AG08395 (cell line): ENCODE measurements around the gene ANKLE2.
"Not testable (repeated sequence)": the region's sequence is repeated elsewhere in the genome, so short reads cannot be mapped to it uniquely, and the experiment has no call there.

Experiments used
- DNase-seq: peaks from one replicate; pipeline ENCODE4 v3.0.0; 2012; ENCODE audit warnings: mixed read lengths, low spot score

Gene ANKLE2

DNA sequence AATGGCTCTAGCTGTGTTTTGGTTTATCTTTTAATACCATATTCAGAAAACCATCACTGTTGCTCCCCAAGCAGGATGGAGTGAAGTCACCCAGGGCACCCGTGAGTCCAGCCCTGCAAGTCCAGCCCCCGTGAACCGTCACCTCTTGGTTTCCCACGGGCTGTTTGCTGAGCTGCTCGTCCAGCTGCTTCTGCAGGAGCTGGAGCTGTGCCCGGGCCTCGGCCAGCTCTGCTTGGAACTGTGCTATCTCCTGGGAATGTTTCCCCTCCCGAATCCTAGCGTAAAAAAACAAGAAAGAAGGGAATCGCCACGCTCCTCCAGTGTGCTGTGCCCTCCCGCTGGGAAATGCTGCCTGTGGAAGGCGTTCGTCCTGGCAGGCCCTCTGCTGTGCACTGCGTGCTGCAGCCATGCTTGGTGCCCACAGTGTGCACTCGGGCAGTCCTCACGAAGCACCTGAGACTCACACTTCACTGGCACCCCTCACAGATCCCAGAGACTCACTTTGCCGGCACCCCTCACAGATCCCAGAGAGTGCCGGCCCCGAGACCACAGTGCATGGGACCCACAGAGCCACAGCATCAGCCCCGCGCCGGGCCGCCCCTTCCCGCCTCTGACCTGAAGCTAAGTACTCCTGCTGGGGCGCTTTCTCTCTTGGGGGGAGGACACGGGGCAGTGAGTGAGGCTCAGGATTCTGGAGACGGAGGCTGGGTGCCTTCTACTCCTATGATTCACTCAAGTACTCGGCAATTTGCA, 15.4 kb upstream of the ANKLE2 start:
- DNase-seq, result no peak

DNA sequence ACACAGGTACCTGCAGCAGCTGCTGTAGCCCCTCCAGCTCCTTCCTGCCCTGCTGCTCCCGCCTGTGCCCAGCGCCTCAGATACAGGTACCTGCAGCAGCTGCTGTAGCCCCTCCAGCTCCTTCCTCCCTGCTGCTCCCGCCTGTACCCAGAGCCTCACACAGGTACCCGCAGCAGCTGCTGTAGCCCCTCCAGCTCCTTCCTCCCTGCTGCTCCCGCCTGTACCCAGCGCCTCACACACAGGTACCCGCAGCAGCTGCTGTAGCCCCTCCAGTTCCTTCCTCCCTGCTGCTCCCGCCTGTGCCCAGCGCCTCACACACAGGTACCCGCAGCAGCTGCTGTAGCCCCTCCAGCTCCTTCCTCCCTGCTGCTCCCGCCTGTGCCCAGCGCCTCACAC, 14.6 kb upstream of the ANKLE2 start:
- not testable (repeated sequence) for DNase-seq

DNA sequence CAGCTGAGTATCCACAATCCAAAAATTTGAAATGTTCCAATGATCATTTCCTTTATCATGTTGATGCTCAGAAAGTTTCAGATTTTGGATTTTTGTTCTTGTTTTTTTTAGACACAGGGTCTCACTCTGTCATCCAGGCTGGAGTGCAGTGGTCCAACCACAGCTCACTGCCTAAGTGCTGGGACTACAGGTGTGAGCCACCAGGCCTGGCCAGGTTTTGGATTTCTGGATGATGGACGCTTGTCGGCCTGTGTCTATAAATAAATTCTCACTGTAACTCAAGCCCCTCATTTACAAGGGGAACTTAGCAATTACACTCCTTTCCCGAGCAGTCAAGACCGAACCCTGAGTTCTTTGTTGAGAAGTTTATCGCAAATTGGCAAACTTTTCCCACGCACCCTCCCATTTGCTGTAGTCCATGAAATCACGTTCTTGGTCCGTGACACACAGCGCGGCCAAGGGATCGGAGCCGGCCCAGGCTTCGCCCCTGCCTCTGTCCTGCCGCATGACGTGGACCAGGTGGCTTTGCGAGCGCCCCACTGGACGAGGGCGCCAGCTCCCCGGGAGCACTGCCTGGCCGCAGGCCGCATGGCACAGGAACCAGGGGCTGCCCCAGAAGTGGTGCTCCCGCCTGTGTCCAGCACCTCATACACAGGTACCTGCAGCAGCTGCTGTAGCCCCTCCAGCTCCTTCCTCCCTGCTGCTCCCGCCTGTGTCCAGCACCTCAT, 14.0 kb upstream of the ANKLE2 start:
- no peak for DNase-seq

DNA sequence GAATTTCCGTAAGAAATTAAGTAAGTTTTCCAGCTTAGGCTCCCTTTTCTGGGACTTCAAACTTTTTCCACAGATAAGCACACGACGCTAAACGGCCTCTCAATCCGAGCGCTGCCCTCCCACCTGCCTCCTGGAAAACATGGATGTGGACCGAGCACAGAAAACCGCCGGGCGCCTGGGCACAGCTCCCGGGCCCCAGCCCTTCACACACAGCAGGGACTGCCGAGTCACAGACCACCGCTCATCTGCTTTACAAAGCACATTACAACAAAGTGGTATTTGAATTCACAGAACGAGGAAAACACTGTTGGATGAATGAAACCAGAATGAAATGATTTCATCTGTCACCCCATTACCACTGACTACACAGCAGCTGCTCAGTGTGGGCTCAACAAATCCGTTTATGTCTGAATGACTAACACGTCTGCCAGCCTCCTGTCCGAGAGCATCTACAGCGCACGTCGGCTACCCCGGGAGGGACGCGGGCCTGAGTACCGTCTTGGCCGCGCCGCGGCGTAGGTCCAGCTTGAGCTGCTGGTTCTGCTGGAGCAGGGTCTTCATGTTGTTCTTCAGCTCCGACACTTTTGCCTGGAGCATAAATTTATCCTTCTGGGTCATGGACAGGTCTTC, 13.1 kb upstream of the ANKLE2 start:
- no peak for DNase-seq

DNA sequence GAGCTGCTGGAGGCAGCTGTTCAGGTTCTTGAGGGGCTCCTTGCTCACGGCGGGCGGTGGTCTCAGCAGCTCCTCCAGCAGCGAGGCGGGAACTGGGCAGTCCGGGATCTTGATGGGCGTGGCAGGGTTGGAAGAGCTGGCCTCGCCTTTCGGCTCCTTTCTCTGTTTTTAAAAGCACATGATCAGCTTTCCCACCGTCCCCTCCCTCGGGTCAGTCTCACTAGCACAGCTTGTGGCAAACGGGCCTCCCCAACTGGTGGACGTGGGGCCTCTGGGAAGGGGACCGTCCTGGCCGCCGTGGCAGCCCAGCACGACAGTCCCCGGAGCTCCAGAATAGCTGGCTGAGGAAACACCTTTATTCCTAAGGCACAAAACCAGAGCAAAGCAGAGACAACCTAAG, 12.5 kb upstream of the ANKLE2 start:
- DNase-seq, result no peak

DNA sequence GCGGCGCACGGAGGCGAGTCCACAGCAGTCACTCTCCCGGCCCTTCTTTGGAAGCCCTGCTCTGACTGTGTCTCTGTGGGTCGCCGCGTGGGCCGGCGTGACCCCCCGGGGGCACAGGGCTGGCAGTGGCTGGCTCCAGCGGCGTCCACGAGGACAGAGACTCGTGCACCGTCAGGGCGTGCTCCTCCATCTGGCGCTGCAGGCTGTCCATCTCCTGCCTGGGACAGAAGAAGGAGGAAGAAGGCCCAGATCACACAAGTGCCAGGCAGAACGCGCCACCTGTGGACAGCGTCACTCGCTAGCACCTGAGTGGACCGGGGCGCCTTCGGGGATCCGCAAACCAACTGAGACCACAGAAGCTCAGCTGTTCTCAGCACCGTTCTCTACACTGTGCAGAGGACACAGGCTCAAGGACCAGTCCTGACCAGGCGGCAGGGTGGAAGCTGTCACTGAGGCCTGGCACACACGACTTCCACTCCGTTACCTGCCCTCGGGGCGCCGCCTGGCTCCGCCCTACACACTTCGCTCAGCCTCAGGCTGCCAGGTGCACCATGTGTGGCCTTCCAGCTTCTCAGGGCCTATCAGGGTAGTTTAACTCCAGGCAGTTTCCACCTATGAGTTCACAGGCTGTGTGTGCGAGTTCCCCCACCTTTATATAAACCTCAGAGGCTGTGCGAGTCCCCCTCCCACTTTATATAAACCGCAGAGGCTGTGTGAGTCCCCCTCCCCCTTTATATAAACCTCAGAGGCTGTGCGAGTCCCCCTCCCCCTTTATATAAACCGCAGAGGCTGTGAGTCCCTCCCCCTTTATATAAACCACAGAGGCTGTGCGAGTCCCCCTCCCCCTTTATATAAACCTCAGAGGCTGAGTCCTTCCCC, 11.7 kb upstream of the ANKLE2 start:
- DNase-seq, result no peak

DNA sequence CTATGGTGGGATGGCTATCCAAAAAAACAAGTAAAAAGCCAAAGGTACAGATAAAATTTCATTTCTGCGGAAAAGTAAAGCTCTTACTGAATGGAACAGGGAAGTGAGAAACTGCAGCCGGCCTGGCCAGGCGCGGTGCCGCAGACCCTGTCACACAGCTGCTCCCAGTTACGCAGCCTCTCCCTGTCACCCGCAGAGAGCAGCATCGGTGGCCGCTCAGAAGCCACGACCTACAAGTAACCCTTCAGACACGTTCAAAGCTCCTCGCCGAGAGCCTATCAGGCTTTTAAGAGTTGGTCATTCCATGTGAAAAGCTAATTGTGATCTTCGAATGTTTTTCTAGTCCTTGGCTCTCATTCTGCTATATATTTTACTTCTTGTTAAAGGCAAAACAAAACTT, 11.0 kb upstream of the ANKLE2 start:
- no peak for DNase-seq

DNA sequence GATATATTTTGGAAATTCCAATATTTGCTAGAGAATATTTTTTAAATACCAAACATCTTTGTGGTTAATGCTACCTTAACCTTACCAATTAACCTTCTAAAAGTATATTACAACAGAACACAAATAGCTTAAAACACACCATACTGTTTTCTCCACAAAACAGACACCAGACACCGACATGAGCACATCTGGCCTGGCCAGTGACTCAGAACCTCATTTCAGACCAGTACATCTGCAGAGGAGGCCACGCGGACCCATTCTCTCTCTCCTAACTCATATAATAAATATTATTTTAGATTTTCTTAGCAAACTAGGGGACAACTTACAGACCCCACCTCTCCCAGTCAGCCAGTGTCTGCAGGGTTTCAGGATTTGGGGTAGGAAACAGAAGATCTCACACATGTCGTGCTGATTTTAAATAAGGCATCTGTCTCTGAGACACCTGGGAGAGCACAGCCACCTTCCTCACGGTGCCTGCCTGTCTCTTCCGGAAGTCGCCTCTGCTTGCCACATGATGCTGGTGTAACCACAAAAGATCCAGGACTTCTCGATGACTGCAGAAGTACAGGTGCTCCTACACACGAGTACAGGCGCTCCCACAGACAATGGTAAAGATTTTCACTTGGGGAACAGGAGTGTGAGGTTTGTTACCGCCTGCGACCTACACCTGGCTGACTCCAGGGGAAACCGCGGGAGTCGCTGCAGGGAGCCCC, 9.7 kb upstream of the ANKLE2 start:
- no peak for DNase-seq

DNA sequence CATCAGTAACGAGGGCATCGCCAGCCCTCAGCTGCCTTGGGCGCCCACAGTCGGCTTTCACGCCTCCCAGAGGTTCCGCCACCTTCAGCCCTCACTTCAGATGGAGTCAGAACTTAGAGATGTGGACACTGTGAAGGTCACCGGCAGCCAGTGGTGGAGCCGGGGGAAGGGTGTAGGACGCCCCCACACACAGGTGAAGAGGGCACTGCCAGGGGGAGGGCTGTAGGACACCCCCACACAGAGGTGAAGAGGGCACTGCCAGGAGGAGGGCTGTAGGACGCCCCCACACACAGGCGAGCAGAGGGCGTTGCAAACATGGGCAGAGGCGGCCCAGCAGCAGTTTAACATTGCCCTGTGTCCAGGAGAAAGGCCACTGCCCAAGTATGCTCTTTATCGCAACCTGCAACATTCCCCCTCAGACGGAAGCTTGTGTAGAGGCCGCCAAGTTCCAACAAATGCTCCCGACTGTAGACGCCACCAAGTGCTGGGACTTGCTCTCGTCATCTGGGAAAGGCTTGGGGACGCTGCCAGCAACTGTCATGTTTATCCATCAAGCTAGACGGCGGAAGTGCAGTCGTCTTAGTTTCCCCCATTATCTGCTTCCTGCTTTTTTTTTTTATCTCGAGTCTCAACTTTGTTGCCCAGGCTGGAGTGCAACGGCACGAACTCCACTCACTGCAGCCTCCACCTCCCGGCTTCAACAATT, 4.9 kb upstream of the ANKLE2 start:
- DNase-seq, result no peak

DNA sequence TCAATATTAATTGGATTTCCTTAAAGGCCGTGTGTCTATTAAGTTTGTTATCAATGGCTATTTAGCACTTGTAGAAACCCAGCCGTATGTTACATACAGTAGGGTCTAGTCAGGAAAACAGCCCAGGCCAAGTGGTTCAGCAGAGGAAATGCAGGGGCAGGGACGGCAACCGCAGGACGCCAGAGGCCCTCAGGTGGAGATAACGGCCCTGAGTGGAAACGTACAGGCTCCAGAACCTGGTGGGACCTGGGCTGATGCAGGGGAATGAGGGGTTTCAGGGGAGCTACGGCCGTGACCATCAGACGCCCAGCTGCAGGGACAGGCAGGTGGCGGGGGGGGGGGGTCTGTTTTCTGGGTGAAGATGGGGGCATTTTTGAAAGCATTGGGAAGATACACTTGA, 3.7 kb upstream of the ANKLE2 start:
- DNase-seq, result no peak

DNA sequence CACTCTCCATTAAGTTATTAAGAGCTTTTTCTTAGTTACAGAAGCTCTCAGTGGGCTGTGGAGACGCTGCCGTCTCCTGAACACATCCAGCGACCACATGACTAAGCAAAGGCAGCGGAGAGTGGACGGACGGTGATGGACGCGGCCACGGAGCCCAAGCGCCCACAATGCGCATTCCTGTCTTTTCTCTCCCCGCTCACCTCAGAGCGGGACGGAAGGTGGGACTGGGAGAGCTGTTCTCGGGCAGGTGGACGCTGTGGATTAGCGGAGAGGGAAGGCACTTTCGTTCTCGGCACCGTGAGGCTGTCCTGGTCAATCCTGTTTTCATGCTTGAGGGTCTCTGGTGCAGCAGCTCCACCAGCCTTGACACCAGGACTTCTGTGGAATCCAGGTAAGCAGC, 2.6 kb upstream of the ANKLE2 start:
- no peak for DNase-seq

DNA sequence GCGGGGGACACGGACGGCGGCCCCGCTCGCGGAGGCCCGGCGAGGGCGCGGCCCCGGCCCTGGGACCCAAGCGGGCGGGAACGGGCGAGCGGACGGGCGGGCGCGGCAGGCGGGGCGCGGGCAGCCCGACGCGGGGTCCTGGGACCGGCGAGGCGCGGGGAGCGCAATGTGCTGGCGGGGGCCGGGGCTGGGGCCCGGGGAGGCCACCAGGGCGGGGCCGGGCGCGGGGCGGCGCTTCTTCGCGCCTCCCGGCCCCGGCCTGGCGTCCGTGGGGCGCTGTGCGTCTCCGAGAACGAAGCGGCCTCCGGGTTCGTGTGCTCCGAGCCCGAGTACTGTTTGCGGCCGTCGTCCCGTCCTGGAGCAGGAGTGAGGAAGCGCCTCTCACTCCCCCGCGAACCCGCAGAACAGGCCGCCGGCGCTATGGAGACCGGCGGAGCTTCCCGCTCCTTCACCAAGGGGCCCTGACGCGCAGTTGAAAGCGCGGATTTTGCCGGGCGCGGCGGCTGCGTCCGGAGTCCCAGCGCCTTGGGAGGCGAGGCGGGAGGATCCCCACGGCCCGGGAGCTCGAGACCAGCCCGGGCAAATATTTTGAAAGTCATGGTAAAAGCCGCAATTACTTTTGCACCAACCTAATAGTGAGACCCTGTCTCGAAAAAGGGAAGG, 420 bp upstream of the ANKLE2 start:
- DNase-seq, result peak; percentile 95

DNA sequence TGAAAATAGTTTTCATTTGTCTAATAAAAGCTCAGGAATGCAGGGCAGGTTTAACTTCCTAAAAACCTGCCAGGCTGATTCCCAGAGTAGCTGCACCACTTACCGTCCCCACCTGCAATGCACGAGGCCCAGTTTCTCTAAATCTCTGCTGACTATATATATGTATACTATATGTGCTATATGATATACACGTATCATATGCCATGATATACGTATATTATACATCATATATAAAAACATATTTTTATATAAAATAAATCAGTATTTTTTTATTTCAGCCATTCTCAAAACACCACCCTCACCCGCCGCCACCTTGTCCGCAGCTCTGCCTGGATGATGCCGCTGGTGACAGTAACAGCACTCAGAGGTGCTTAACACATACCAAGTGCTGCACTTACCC, 2.3 kb downstream of the ANKLE2 start:
- DNase-seq, result no peak

DNA sequence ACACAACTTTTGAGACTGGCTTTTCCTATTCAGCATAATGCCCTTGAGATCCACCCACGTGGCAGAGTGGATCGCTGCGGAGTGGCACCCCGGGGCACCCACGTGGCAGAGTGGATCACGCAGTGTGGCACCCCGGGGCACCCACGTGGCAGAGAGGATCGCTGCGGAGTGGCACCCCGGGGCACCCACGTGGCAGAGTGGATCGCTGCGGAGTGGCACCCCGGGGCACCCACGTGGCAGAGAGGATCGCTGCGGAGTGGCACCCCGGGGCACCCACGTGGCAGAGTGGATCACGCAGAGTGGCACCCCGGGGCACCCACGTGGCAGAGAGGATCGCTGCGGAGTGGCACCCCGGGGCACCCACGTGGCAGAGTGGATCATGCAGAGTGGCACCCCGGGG, 2.8 kb downstream of the ANKLE2 start:
- DNase-seq, result not testable (repeated sequence)

DNA sequence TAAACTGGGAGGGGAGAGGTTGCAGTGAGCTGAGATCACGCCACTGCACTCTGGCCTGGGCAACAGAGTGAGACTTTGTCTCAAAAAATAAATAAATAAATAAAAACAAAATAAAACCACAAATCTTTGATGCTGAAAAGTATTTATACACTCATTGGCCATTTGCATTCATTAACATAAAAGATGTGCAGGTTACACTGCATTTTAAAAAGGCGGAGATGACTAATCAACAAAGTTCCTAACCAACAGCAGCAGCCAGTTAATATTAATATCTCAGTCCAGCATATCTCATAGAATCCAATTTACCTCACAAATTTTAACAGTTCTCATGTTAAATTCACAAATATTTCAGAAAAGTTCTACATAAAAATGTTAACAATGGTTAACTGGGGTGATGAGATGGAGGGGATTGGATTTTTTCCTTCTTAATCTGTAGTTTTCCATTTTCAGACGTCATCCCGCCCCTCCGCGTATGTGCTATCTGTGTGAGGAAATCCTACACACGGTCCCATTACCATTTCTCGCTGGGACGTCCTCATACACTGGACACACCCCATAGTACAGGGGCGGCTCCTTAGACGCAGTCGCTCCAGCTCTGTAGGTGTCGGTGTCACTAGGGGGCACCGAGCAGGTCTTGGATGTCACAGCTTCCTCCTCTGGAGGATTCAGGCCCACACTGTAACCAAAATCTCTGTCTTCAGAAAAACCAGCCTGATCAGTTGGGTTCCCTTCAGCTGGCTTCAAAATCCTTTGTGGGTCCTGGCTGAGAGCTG, 7.3 kb downstream of the ANKLE2 start:
- DNase-seq, result no peak

DNA sequence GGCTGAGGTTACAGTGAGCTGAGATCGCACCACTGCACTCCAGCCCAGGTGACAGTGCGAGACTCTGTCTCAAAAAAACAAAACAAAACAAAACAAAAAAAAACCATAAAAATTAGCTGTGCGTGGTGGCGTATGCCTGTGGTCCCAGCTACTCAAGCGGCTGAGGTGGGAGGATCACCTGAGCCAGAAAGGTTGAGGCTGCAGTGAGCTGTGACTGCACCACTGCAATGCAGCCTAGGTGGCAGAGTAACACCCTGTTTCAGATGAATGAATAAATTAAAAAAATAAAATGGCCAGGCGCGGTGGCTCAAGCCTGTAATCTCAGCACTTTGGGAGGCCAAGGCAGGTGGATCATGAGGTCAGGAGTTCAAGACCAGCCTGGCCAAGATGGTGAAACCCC, 8.0 kb downstream of the ANKLE2 start:
- not testable (repeated sequence) for DNase-seq

DNA sequence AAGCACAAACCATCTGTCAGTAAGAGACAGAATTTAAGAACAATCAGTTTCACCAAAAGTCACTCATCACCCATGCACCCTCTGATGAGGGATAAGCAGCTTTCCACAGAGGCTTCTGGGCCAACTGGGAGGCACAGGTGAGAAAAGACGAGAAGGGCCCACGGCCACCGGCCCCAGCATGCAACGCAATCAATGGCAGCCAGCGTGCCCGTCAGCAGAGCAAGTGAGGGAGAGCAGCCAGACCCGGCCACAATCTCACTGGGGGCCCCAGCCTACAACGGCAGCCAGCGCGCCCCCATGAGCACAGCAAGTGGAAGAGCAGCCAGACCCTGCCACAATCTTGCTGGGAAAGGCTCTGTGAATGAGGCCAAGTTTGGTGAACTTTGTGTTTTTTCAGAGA, 13.3 kb downstream of the ANKLE2 start:
- no peak for DNase-seq

DNA sequence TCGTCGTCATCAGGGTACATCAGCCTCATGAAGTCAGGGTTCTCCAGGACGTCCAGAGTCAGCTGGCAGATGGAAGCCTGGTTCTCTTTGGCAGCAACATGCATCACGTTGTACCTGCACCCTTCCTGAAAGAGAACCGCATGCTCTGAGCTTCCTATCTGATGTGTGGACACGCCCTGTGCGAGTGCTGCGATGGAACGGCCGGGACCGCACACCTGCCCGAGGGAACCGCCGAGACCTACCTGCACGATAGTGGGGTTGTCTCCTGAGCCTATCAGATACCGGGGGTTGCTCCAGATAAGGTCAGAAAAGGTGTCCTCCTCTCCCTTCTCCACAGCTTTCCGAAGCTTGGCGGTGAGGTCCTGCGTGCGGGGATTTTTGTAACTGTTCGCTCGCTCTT, 13.7 kb downstream of the ANKLE2 start:
- DNase-seq, result no peak

DNA sequence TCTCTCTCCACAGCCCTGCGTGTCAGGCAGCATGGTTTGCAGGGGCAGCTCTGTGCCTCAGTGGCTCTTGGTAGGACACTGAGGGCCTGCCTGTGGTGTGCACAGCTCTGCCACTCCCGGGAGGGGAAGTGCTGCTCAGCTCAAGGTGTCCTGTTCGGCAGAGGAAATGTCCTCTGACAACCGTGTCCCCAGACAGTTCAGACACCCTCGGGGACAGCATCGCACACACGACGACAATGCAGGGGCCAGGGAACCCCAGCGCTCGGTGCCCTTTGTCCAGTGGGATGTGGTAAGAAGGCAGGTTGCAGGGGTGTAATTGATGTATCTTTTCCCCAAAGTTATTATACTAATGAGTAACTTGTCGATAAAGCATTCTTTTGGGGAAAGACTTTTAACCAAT, 14.2 kb downstream of the ANKLE2 start:
- no peak for DNase-seq

DNA sequence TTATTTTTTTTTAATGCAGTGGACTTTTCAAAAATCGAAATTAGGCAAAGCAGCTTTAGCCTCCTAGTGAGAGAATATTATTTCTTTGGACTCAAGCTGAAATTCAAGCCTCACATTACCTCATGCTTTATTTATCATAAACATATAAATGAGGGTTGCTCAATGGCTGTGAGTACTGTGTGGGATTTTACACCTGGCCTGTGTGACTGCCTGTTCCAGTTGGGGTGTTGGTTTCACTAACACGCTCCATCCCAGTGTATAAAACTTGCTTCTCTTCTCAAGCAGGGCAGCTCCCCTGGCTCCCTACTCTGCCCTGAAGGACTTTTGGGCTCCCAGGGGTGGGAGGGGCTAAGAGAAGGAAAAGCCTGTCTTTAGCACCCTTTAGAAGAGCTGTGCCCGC, 15.0 kb downstream of the ANKLE2 start:
- DNase-seq, result no peak
